Hepatic stellate cell (primary cell): ENCODE measurements around the gene SPPL2B.
"Not testable (repeated sequence)": the region's sequence is repeated elsewhere in the genome, so short reads cannot be mapped to it uniquely, and the experiment has no call there.

Source experiments
- DNase-seq: peaks from one replicate; pipeline ENCODE4 v3.0.0; 2011; ENCODE audit warnings: low spot score

The SPPL2B gene

DNA sequence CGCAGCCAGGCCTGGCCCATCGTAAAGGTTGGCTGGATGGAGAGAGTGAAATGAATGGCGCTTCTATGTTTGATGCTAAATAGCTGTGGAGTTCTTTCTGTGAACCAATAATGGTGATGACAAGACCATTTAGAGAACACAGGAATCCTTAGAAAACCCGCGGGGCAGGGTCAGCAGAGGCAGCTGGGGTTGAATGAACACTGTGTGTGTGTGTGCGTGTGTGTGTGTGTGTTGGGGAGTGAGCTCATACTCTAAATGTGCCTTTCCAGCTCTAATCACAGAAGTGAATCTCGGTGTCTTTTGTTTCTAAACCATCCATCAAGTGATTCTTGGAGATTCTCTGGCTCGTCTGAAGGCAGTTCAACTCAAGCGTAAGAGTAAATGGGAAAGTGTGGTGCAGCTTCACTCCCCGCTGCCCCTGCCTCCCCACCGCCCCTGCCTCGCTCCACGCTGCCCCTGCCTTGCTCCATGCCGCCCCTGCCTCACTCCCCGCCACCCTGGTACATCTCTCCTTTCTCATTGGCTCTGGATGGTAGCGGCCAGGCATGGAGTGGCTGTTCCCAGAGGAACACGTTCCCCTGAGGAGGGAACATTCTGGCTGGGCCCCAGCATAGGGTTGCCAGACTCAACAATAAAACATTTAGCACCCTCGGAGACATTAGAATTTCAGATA is 52.8 kb downstream of the SPPL2B start:
- DNase-seq: no peak

DNA sequence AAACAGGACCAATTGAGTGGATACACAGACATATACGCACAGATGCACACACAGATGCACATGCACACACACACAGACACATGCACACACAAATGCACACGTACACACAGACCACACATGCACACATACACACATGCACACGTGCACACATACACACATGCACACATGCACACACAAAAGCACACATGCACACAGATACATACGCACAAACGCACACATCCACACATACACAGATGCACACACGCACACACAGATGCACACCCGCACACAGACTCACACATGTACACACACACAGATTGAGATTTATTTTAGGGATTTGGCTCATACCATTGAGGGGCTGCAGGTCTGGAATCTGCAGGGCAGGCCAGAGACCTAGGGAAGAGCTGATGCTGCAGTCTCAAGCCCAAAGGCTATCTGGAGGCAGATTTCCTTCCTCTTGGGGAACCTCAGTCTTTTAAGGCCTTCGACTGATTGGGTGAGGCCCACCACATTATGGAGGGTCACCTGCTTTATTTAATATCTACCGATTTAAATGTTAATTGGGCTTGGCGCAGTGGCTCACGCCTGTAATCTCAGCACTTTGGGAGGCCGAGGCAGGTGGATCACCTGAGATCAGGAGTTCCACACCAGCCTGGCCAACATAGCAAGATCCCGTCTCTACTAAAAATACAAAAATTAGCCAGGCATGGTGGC is 54.2 kb downstream of the SPPL2B start:
- no peak for DNase-seq

DNA sequence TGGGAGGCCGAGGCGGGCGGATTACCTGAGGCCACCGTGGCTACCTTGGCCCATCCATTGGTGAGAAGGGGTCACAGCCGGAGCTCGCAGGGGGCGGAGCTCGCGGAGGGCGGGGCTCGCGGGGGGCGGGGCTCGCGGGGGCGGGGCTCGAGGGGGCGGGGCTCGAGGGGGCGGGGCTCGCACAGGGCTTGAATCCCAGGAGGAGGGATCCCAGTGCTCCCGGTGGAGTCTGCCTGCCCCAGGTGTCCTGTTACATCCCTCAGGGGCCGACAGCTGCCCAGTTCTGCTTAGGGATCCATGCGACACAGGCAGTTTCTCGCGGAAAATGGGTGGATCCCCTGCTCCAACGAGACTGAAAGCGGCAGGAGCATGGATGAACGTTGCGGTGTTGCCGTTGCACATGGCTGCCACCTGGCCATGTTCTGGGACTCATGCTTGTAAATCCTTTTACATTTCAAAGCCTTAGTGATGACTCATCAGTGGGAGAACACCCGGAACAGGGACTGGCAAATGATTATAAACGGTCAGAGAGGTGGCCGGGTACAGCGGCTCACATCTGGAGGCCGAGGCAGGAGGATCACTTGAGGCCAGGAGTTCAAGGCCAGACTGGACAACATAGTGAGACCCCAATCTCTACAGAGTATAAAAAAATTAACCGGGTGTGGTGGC is 56.7 kb downstream of the SPPL2B start:
- peak; percentile 65 for DNase-seq

DNA sequence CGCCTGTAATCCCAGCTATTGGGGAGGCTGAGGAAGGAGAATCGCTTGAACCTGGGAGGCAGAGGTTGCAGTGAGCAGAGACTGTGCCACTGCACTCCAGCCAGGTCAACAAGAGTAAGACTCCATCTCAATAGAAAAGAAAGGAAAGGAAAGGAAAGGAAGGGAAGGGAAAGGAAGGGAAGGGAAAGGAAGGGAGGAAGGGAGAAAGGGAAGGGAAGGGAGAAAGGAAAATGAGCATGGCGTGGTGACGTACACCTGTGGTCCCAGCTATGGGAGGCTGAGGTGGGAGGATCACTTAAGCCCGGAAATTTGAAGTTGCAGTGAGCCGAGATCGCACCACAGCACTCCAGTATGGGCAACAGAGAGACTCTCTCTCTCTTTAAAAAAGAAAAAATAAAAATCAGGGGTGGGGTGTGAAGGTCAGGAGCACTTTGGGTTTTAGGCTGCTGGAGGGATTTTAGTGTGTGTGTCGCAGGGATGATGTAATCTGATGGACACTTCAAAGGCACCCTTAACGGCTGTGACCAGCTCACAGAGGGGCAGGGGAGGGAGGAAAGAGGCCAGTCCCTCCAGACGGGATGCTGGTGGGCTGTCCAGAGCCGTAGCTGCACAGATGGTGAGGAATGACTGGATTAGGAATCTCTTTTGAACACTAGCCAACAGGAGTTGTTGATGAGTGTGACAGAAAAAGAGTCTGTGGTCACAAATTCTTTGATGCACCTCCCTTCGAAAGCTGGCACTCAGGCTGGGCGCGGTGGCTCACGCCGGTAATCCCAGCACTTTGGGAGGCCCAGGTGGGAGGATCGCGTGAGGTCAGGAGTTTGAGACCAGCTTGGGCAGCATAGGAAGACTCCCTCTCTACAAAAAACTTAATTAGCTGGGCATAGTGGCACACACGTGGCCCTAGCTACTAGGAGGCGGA is 59.1 kb downstream of the SPPL2B start:
- DNase-seq: no peak

DNA sequence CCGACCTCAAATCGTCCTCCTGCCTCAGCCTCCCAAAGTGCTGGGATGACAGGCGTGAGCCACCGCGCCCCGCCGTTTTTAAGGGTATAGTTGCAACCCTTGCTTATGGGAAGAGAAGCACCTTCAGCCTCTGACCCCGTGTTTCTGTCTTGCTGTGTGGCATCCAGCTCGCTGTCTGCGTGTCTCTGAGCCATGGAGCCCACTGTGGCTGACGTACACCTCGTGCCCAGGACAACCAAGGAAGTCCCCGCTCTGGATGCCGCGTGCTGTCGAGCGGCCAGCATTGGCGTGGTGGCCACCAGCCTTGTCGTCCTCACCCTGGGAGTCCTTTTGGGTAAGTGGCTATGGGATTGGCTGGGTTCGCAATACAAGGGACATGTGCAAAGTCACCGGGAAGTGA is 61.1 kb downstream of the SPPL2B start:
- DNase-seq: no peak

DNA sequence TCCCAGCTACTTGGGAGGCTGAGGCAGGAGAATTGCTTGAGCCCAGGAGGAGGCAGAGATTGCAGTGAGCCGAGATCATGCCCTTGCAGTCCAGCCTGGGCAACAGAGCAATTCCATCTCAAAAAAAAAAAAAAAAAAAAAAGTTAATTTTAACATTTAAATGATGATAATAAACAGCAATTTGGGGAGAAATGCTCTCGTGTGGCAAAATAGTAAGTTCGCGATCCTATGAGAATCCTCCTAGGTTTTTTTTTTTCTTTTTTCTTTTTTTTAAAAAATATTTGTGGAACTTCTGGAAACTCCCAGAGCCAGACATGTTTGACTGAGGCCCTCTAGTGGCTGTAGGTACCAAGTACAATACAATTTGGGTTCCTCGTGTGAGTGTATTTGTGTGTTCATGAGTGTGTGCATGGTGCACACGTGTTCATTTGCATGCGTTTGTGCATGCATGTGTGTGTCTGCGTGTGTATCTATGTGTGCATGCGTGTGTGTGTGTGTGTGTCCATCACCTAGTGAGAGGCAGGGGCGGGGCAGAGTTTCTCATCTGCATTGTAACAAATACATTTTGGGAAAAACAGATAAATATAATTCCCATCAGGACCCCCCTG is 62.7 kb downstream of the SPPL2B start:
- DNase-seq: peak; percentile 66

DNA sequence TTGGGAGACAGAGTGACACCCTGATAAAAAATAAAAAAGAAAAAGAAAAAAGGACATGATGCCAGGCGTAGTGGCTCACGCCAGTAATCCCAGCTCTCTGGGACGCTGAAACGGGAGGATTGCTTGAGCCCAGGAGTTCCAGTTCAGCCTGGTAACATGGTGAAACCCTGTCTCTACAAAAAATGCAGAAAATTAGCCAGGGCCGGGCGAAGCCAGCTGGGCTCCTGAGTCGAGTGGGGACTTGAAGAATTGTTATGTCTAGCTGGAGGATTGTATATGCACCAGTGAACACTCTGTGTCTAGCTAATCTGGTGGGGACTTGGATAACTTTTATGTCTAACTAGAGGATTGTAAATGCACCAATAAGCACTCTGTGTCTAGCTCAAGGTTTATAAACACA is 63.9 kb downstream of the SPPL2B start:
- DNase-seq: no peak

DNA sequence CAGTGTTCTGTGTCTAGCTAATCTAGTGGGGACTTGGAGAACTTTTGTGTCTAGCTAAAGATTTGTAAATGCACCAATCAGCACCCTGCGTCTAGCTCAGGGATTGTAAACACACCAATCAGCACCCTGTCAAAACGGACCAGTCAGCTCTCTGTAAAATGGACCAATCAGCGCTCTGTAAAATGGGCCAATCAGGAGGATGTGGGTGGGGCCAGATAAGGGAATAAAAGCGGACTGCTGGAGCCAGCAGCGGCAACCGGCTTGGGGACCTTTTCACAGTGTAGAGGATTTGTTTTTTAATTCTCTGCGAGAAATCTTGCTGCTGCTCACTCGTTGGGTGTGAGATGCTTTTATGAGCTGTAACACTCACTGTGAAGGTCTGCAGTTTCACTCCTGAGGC is 64.4 kb downstream of the SPPL2B start:
- not testable (repeated sequence) for DNase-seq

DNA sequence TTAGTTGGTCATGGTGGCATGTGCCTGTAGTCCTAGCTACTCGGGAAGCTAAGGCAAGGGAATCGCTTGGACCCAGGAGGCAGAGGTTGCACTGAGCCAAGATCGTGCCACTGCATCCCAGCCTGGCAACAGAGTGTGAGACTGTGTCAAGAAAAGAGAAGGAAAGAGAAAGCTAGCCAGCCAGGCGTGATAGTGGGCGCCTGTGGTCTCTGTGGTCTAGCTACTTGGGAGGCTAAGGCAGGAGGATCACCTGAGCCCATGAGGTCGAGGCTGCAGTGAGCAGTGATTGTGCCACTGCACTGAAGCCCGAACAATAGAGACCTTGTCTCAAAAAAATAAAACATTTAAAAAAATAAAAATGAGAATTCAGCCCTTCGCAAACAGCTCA is 65.6 kb downstream of the SPPL2B start:
- no peak for DNase-seq

DNA sequence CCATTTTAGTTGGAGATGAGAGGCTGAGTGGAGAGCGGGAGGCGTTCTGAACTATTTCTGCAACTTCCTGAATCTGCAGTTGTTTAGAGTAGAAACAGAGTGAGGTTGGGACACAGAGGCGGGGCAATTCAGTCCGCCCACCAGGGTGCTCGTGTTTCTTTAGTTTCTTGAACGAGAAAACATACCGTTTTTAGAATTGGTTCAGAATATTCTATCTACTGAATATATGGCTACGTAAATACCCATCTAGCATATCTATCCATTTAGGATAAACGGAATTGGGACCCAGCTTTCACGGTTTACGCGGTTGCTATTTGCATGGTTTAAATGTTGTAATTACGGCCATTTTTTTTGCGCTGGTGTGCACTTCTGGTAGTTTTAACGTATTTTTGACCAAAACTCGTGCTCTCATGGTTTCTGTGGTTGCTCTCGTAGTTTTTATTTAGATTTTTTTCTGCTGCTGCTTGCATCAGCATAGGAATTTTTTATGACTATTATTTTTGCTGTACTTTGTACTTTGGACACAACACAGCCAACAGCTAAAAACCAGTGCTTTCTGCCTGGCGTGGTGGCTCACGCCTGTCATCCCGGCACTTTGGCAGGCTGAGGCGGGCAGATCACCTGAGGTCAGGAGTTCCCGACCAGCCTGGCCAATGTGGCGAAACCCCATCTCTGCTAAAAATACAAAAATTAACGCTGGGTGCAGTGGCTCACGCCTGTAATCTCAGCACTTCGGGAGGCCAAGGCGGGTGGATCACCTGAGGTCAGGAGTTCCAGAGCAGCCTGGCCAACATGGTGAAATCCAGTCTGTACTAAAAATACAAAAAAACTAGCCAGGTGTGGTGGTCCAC is 66.2 kb downstream of the SPPL2B start:
- peak; percentile 79 for DNase-seq

DNA sequence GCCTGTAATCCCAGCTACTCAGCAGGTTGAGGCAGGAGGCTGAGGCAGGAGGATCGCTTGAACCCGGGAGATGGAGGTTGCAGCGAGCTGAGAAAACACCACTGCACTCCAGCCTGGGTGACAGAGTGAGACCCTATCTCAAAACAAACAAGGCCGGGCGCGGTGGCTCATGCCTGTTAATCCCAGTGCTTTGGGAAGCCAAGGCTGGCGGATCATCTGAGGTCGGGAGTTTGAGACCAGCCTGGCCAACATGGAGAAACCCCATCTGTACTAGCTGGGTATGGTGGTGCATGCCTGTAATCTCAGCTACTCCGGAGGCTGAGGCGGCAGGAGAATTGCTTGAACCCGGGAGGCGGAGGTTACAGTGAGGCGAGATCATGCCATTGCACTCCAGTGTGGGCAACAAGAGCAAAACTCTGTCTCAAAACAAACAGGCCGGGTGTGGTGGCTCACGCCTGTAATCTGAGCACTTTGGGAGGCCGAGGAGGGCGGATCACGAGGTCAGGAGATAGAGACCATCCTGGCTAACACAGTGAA is 66.9 kb downstream of the SPPL2B start:
- DNase-seq: not testable (repeated sequence)

DNA sequence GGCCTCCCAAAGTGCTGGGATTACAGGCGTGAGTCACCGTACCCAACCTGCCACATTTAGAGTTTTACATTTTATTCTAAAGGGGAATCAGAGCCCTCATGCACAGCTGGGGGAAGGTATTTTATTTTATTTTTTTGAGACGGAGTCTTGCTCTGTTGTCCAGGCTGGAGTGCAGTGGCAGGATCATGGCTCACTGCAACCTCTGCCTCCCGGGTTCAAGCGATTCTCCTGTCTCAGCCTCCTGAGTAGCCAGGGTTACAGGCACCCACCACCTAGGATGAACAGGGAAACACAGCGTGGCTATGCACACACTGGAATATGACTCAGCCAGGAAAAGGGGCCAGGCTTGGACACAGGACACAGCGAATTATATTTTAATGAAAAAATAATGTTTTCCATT is 68.7 kb downstream of the SPPL2B start:
- not testable (repeated sequence) for DNase-seq

DNA sequence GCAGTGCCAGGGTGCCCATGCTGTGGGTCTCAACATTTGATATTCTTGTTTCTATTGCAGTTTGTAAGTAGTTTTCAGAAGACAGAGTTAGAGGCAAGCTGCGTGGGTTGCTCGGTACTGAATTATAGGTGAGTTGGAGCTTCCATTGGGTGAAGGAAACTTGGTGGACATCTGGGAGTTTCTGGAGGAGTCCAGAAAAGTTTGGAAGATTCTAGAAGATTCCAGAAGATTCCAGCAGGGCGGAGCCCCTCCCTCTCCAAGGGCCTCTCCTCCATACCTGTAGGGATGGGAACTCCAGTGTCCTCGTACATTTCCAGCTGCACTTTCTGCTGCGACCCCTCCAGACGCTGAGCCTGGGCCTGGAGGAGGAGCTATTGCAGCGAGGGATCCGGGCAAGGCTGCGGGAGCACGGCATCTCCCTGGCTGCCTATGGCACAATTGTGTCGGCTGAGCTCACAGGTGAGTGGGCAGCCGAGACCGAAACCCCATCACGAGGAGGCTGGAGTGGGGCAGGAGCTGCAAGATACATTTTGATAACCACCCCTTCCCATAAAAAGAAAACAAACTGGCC is 70.3 kb downstream of the SPPL2B start:
- no peak for DNase-seq

DNA sequence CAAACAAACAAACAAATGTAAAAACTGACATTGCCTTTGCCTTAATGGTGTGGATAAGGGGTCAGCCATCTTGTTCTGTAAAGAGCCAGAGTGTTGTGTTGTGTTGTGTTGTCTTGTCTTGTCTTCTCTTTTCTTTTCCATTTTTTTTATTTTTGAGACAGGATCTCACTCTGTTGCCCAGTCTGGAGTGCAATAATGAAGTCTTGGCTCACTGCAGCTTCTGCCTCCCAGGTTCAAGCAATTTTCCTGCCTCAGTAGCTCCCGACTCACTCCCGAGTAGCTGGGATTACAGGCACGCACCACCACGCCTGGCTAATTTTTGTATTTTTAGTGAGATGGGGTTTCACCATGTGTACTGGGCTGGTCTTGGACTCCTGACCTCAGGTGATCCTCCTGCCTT is 71.1 kb downstream of the SPPL2B start:
- no peak for DNase-seq
